Prostate gland (tissue), 2 donors: ENCODE measurements around the gene IL1RAPL2. TPM values are rescaled to one million over a fixed set of nuclear protein-coding genes. Genes with fewer than 3 reads are reported as not detected.
"Not testable (repeated sequence)": the region's sequence is repeated elsewhere in the genome, so short reads cannot be mapped to it uniquely, and the experiment has no call there.

Experiments used
- DNase-seq: peaks from one replicate; pipeline ENCODE4 v3.0.0-alpha.2; 2019; ENCODE audit warnings: low spot score
- H3K27ac ChIP-seq, 2 donors: fragments of 200-600 bp; sonication (generic); 2 replicates each; pipeline ENCODE4 v1.5.1; 2017 to 2019
- H3K27me3 ChIP-seq: fragments of 200-600 bp; sonication (generic); replicated peaks from 2 replicates; pipeline ENCODE4 v1.5.1; 2019; ENCODE audit not compliant: insufficient read depth
- H3K36me3 ChIP-seq, 2 donors: fragments of 200-600 bp; sonication (generic); 1 replicate in 1 of 2; 2 replicates in 1 of 2; pipeline versions ENCODE4 v1.5.1 to v1.8.1; 2017 to 2019
- H3K4me1 ChIP-seq: fragments of 200-600 bp; sonication (generic); replicated peaks from 2 replicates; pipeline ENCODE4 v1.5.1; 2019
- H3K4me3 ChIP-seq, 2 donors: fragments of 200-600 bp; sonication (generic); 2 replicates each; pipeline ENCODE4 v1.5.1; 2017 to 2019
- H3K9me3 ChIP-seq: fragments of 200-600 bp; sonication (generic); 2 replicates; pipeline ENCODE4 v1.5.1; 2017
- CTCF ChIP-seq, 4 experiments: fragments of 200-600 bp in 2 of 4; fragments of 450-650 bp in 2 of 4; sonication (generic) in 2 of 4; IDR thresholded peaks; 1 replicate in 3 of 4; 2 replicates in 1 of 4; pipeline ENCODE4 v1.5.1; 2016 to 2019; ENCODE audit warnings: antibody characterized with exemption in 4 of 4, mild to moderate bottlenecking in 2 of 4, moderate library complexity in 2 of 4
- POLR2A ChIP-seq: fragments of 450-650 bp; IDR thresholded peaks from one replicate; pipeline ENCODE4 v1.6.1; 2016; ENCODE audit warnings: antibody characterized with exemption, mild to moderate bottlenecking
- POLR2AphosphoS5 ChIP-seq: sonication (generic); formaldehyde crosslinking; IDR thresholded peaks from one replicate; pipeline ENCODE4 v1.6.1; 2017; ENCODE audit warnings: antibody characterized with exemption
- WGBS: methylation state at CpG from one replicate; pipeline ENCODE4 v1.1.5; 2018; 5-methylcytosine and 5-hydroxymethylcytosine counted together
- intact Hi-C: fragments of 100-400 bp; cut with DNase I; formaldehyde crosslinking; loops from one replicate; pipeline ENCODE4 v1.14.2; 2022
- total RNA-seq, 2 donors: library from RNA; depleted of rRNA; stranded (reverse); fragments of >200 nt; gene quantifications; one replicate each; pipeline ENCODE4 v1.1.0, GENCODE V29; 2016

IL1RAPL2 gene
- total RNA-seq, 2 donors from 2014 or later, result 0.51 TPM; not detected in 1

DNA sequence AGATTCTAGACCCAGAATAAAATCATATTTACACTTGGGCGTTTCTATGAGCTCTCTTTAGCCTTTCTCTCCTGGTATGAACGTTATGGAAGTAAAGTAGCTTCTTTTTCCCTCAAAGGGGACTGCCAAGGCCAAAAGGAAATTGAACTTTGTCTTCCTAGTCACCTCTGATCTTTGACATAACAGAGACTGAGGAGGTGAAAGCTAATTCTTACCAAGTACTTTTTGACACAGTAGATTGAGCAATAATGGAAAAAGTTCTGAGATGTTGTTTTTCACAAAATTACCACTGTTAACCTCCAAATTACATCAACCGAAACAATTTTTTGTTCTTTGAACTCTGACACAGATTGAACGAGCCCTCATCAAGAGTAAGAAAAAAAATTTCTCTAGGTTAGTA is 336.1 kb downstream of the IL1RAPL2 start:
- Histone ChIP-seq H3K4me1 (no peaks in the 10 kb centered on the region), H3K9me3 (no peaks in the 10 kb centered on the region), H3K27ac (no peak overlapping the region), H3K36me3 (no peaks in the 10 kb centered on the region), H3K4me3 (no peak overlapping the region), H3K27me3 (no peaks in the 10 kb centered on the region)
- no peak for DNase-seq
- no peak for TF ChIP-seq POLR2A
- no peak for TF ChIP-seq CTCF (IDR thresholded peaks at IDR 0.05)
- TF ChIP-seq POLR2AphosphoS5, result no peak
- intact Hi-C loops, result no loop called here
- 67% methylated on average over 4 of the region's 4 CpGs for WGBS

- intact Hi-C loops, result loop anchor here (5.0 kb wide), 1 partner anchor 283 kb away; no protein-coding TSS in a partner anchor
- not testable (repeated sequence) for DNase-seq, H3K9me3 ChIP-seq, H3K36me3 ChIP-seq, H3K27ac ChIP-seq, H3K4me1 ChIP-seq, H3K27me3 ChIP-seq
- WGBS, result 28% methylated on average over 9 of the region's 10 CpGs
- H3K4me3 ChIP-seq, result peak overlapping the region; percentile 8 to 16
- TF ChIP-seq CTCF (IDR thresholded peaks at IDR 0.05), result peak in 1 of 4 experiments; percentile 11
These were observed 343.7 kb downstream of the IL1RAPL2 start for GRCh38 chrX:104909694-104910093.

DNA sequence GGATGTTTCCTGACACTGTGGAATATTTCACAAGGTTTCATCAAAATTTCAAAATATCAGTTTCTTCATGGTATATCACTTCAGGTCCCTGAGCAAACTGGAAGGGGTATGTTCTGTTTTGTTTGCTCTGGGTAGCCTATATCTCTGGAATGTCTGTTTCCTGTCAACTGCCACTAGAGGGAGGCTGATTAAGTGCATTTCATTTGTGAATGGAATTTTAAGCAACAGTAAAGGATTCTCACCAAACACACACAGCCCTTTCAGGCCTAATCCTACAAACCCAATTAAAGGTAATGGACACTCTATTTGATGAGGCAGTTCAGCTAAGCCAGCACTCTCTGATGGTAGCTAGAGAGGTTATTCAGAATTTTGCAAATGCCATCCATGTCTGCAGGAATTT is 347.3 kb downstream of the IL1RAPL2 start:
- no peak for DNase-seq
- Histone ChIP-seq H3K36me3 (no peaks in the 10 kb centered on the region), H3K27ac (no peak overlapping the region), H3K4me3 (no peak overlapping the region), H3K27me3 (no peaks in the 10 kb centered on the region), H3K9me3 (no peaks in the 10 kb centered on the region), H3K4me1 (no peaks in the 10 kb centered on the region)
- TF ChIP-seq CTCF (IDR thresholded peaks at IDR 0.05) (peak in 1 of 4 experiments; percentile 14), POLR2AphosphoS5 (no peak), POLR2A (no peak)
- intact Hi-C loops, result loop anchor here (5.0 kb wide), 1 partner anchor 279 kb away; no protein-coding TSS in a partner anchor

- not testable (repeated sequence) for H3K4me1 ChIP-seq, H3K27me3 ChIP-seq, DNase-seq, H3K4me3 ChIP-seq, H3K36me3 ChIP-seq, H3K27ac ChIP-seq, H3K9me3 ChIP-seq
- 100% methylated on average over 5 of the region's 5 CpGs for WGBS
- intact Hi-C loops, result loop anchor here (5.0 kb wide), 1 partner anchor 278 kb away; no protein-coding TSS in a partner anchor
These were observed 348.7 kb downstream of the IL1RAPL2 start for GRCh38 chrX:104914686-104915085.

GRCh38 chrX:104918122-104918521 is 352.1 kb downstream of the IL1RAPL2 start:
- TF ChIP-seq POLR2A (no peak), POLR2AphosphoS5 (no peak), CTCF (IDR thresholded peaks at IDR 0.05) (no peak)
- Histone ChIP-seq H3K4me3 (no peak overlapping the region), H3K27me3 (no peaks in the 10 kb centered on the region), H3K4me1 (no peaks in the 10 kb centered on the region), H3K9me3 (no peaks in the 10 kb centered on the region), H3K36me3 (no peaks in the 10 kb centered on the region), H3K27ac (no peak overlapping the region)
- 52% methylated on average over 1 of the region's 1 CpG for WGBS
- intact Hi-C loops, result no loop called here
- DNase-seq, result no peak
